GM12878 (cell line): Measurements from ENCODE around the gene MDC1. TPM values are rescaled to one million over a fixed set of nuclear protein-coding genes. Genes with fewer than 3 reads are reported as not detected.
A peak's percentile ranks its signal among the peaks of the same experiment; 100 is the strongest.

Experiments used
- ATAC-seq: fragments of 200-7000 bp; cut with Tn5 transposase; 3 replicates; pipeline ENCODE4 v1.9.1; 2020; ENCODE audit warnings: mild to moderate bottlenecking, moderate library complexity
- BruUV-seq: library from RNA; stranded (reverse); fragments of 400-500 nt; replicated peaks from 2 replicates; lab custom pipeline; 2021; lab: Mats Ljungman, UMichigan
- CTCF ChIA-PET: fragments of 300-600 bp; sonication (Branson Sonifier 250); formaldehyde crosslinking; extraction: SDS; loops from one replicate; lab custom pipeline; 2021; ENCODE audit warnings: inconsistent platforms; lab: Yijun Ruan, JAX
- POLR2A ChIA-PET: fragments of 350-600 bp; formaldehyde crosslinking; extraction: SDS; loops from one replicate; lab custom pipeline; 2021; ENCODE audit warnings: inconsistent platforms; lab: Charles Lee
- RAD21 ChIA-PET: fragments of 300-600 bp; sonication (Branson Sonifier 250); formaldehyde crosslinking; loops from one replicate; lab custom pipeline; 2023; ENCODE audit warnings: antibody characterized with exemption; ENCODE audit not compliant: unreplicated experiment; lab: Charles Lee
- SMC1A ChIA-PET: fragments of 300-600 bp; sonication (Branson Sonifier 250); formaldehyde crosslinking; loops from one replicate; lab custom pipeline; 2023; ENCODE audit not compliant: unreplicated experiment, uncharacterized antibody; lab: Charles Lee
- DNase-seq: peaks from one replicate; pipeline ENCODE4 v3.0.0-alpha.2; 2011; ENCODE audit warnings: low read depth, low spot score
- FAIRE-seq: peaks from 3 replicates; lab custom pipeline; 2011; peaks lifted over from hg19 to GRCh38; lab: Jason Lieb, UNC
- H2AFZ ChIP-seq: 2 replicates; pipeline ENCODE4 v1.6.0; 2011; ENCODE audit warnings: low read depth, low read length, control low read depth; ENCODE audit not compliant: control insufficient read depth
- H3K27ac ChIP-seq: 2 replicates; pipeline ENCODE4 v1.5.1; 2011; ENCODE audit warnings: control low read depth; ENCODE audit not compliant: control insufficient read depth, insufficient read depth
- H3K27me3 ChIP-seq, 2 experiments: replicated peaks in 1 of 2; 2 replicates each; pipeline versions ENCODE4 v1.6.0 to v1.6.1; 2011; ENCODE audit warnings: low read length in 1 of 2; ENCODE audit not compliant: control insufficient read depth in 2 of 2, insufficient read depth in 2 of 2
- H3K36me3 ChIP-seq, 2 experiments: 2 replicates each; pipeline ENCODE4 v1.5.1; 2011; ENCODE audit warnings: low read length in 1 of 2; ENCODE audit not compliant: control insufficient read depth in 2 of 2, insufficient read depth in 2 of 2
- H3K4me1 ChIP-seq: 2 replicates; pipeline ENCODE4 v1.6.1; 2011; ENCODE audit warnings: mild to moderate bottlenecking, low read length, moderate library complexity, mixed read lengths; ENCODE audit not compliant: control insufficient read depth, insufficient read depth
- H3K4me2 ChIP-seq: 2 replicates; pipeline ENCODE4 v1.6.0; 2011; ENCODE audit warnings: control low read depth; ENCODE audit not compliant: control insufficient read depth, insufficient read depth
- H3K4me3 ChIP-seq: fragments of 200-600 bp; sonication (generic); 2 replicates; pipeline ENCODE4 v1.5.1; 2016
- H3K79me2 ChIP-seq: 2 replicates; pipeline ENCODE4 v1.6.0; 2011; ENCODE audit warnings: low read length; ENCODE audit not compliant: control insufficient read depth, insufficient read depth
- H3K9ac ChIP-seq: 2 replicates; pipeline ENCODE4 v1.8.0; 2011; ENCODE audit warnings: low read length, control low read depth, mixed read lengths; ENCODE audit not compliant: control insufficient read depth, insufficient read depth
- H3K9me3 ChIP-seq: replicated peaks from 3 replicates; pipeline ENCODE4 v1.5.1; 2011; ENCODE audit warnings: mild to moderate bottlenecking, low read length; ENCODE audit not compliant: control insufficient read depth, insufficient read depth
- H4K20me1 ChIP-seq: 2 replicates; pipeline ENCODE4 v1.6.0; 2011; ENCODE audit not compliant: control insufficient read depth, insufficient read depth
- KLF5 ChIP-seq: fragments of 450-650 bp; IDR thresholded peaks from 2 replicates; pipeline ENCODE4 v1.6.1; 2014; ENCODE audit warnings: mild to moderate bottlenecking; ENCODE audit not compliant: partially characterized antibody
- POLR2AphosphoS5 ChIP-seq: IDR thresholded peaks from 2 replicates; pipeline ENCODE4 v1.6.1; 2011; ENCODE audit warnings: mild to moderate bottlenecking, low read length, inconsistent platforms
- STAT1 ChIP-seq: fragments of 450-650 bp; conservative IDR thresholded peaks from 2 replicates; pipeline ENCODE4 v1.6.1; 2014; ENCODE audit warnings: antibody characterized with exemption, mild to moderate bottlenecking
- WGBS: methylation state at CpG from one replicate; pipeline ENCODE4 v1.1.6; 2016; ENCODE audit warnings: low lambda C conversion rate; ENCODE audit not compliant: insufficient replicate concordance, insufficient coverage; ENCODE audit errors: missing lambda C conversion rate; 5-methylcytosine and 5-hydroxymethylcytosine counted together
- in situ Hi-C: fragments of 300-500 bp; cut with MboI; formaldehyde crosslinking; loops from 9 replicates; pipeline ENCODE4 v1.14.3; 2018; ENCODE audit warnings: mixed read lengths
- intact Hi-C: fragments of 100-400 bp; cut with micrococcal nuclease; formaldehyde crosslinking; loops from one replicate; pipeline ENCODE4 v1.14.2; 2022; ENCODE audit not compliant: unreplicated experiment
- polyA plus RNA-seq, 11 experiments: library from polyadenylated mRNA; depleted of rRNA in 4 of 11; unstranded in 6 of 11; stranded (reverse) in 5 of 11; fragments of >200 nt; fragmentation: Nextera tagmentation in 4 of 11; fragmentation: Illumina TruSeq in 1 of 11; extraction: Ambion mirVana in 4 of 11; extraction: Trizol in 1 of 11; gene quantifications; 1 replicate in 1 of 11; 2 replicates in 10 of 11; pipeline versions ENCODE4 v1.2.1 to v1.2.3, GENCODE V29; 2011 to 2016; ENCODE audit warnings: inconsistent platforms in 2 of 11, missing spikeins in 2 of 11, low read depth in 1 of 11
- total RNA-seq, 4 experiments: library from RNA; depleted of rRNA in 3 of 4; stranded (reverse); fragments of >200 nt in 3 of 4; fragmentation: Illumina TruSeq in 1 of 4; extraction: Trizol in 1 of 4; gene quantifications; 2 replicates each; pipeline versions ENCODE4 v1.2.1 to v1.2.3, GENCODE V29; 2013 to 2021
- TF ChIP-seq, protein P1 (sequence below), 3 experiments: IDR thresholded peaks in 2 of 3; conservative IDR thresholded peaks in 1 of 3; 2 replicates each; pipeline ENCODE4 v1.5.1; 2011; ENCODE audit warnings: low read depth in 3 of 3, low read length in 3 of 3, mild to moderate bottlenecking in 3 of 3, control low read depth in 2 of 3, moderate library complexity in 2 of 3, inconsistent platforms in 1 of 3, mixed read lengths in 1 of 3; ENCODE audit not compliant: control insufficient read depth in 2 of 3, insufficient read depth in 1 of 3; ENCODE audit errors: extremely low read depth in 1 of 3

Gene MDC1
- total and polyA plus RNA-seq, 10 of the 15 experiments (the other 5 are each of a cell fraction or from before 2014, with no cell fraction given), result 5.1 to 62.5 (median 22.4) TPM

DNA sequence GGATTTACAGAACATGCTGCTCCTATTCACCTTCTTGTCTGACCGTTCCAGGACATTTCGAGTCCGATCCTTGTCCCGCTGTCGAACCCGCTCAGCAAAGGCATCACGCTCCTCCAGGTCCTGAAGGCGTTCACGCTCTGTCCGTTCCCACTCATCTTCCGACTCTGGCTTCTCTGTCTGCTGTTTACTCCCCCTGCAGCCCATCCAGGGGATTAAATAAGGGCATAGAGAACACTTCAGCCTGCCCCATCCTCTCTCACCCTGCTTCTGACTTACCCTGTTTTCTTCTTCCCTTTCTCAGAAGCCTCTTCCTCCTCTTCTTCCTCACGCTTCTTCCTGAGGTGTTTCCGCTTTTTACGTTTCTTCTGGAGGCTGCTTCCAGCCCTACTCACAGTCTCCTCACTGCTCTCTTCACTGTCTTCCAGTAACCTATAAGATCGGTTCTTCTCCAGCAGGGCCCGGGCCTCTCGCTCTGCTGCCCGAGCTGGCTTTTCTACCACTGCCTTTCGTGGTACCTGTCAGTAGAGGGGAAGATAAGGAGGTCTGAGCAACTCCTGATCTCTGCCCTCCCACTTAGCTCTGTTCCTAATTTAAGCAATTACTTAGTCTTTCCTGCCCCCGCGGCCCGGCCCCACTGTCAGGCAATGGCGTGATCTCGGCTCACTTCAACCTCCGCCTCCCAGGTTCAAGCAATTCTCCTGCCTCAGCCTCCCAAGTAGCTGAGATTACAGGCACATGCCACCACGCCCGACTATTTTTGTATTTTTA is 46.1 kb downstream of the MDC1 start:
- Histone ChIP-seq H3K27me3 (no peaks in the 10 kb centered on the region), H3K4me3 (no peak overlapping the region), H3K36me3 (peaks cover 0 to 12% of the 10 kb centered on the region in 2 experiments; a peak in 2 of 4 replicates), H3K79me2 (peaks cover 14% of the 10 kb centered on the region), H3K27ac (no peak overlapping the region), H3K9me3 (no peaks in the 10 kb centered on the region), H4K20me1 (no peaks in the 10 kb centered on the region), H2AFZ (no peak overlapping the region), H3K4me2 (no peak overlapping the region), H3K9ac (no peak overlapping the region), H3K4me1 (peaks cover 8% of the 10 kb centered on the region)
- intact Hi-C loops (loop anchor here (5.0 kb wide), 1 partner anchor 129 kb away; no protein-coding TSS in a partner anchor), in situ Hi-C loops (loop anchor here (5.0 kb wide), 1 partner anchor 189 kb away; no protein-coding TSS in a partner anchor)
- ChIA-PET RAD21 (no interaction called here), CTCF (interaction anchor here (1.0 to 7.7 kb wide), 4 partner anchors 52 to 139 kb away, joined by 3 to 67 read pairs (median 12); no protein-coding TSS in a partner anchor), POLR2A (no interaction called here), SMC1A (interaction anchor here (0.7 to 1.9 kb wide), 3 partner anchors 19 to 217 kb away, joined by 3 to 6 read pairs (median 4); no protein-coding TSS in a partner anchor)
- 94% methylated on average over 27 of the region's 27 CpGs for WGBS
- TSS peak; percentile 49 for BruUV-seq
- TF ChIP-seq KLF5 (no peak), POLR2AphosphoS5 (no peak), STAT1 (no peak)
- TF ChIP-seq, protein P1, sequence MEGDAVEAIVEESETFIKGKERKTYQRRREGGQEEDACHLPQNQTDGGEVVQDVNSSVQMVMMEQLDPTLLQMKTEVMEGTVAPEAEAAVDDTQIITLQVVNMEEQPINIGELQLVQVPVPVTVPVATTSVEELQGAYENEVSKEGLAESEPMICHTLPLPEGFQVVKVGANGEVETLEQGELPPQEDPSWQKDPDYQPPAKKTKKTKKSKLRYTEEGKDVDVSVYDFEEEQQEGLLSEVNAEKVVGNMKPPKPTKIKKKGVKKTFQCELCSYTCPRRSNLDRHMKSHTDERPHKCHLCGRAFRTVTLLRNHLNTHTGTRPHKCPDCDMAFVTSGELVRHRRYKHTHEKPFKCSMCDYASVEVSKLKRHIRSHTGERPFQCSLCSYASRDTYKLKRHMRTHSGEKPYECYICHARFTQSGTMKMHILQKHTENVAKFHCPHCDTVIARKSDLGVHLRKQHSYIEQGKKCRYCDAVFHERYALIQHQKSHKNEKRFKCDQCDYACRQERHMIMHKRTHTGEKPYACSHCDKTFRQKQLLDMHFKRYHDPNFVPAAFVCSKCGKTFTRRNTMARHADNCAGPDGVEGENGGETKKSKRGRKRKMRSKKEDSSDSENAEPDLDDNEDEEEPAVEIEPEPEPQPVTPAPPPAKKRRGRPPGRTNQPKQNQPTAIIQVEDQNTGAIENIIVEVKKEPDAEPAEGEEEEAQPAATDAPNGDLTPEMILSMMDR (IDR thresholded peaks at IDR 0.05 in 2 of 3, conservative IDR thresholded peaks at IDR 0.05 in 1 of 3; ENCODE audit: control insufficient read depth in 2 of 3, extremely low read depth in 1 of 3, insufficient read depth in 1 of 3, low read depth in 3 of 3, low read length in 3 of 3), result 0 out of 6 replicates have a peak, but pooled peaks of 1 of the 3 experiments have one; percentile 17
- DNase-seq (no peak), ATAC-seq (no peak), FAIRE-seq (no peak)
